Measurements from ENCODE around the gene SLC15A4. TPM values are rescaled to one million over a fixed set of nuclear protein-coding genes. Genes with fewer than 3 reads are reported as not detected.
"Not testable (repeated sequence)": the region's sequence is repeated elsewhere in the genome, so short reads cannot be mapped to it uniquely, and the experiment has no call there.

SLC15A4 gene
- total RNA-seq, 3 donors from 2014 or later, result 15.4 to 23.4 (median 15.7) TPM

DNA sequence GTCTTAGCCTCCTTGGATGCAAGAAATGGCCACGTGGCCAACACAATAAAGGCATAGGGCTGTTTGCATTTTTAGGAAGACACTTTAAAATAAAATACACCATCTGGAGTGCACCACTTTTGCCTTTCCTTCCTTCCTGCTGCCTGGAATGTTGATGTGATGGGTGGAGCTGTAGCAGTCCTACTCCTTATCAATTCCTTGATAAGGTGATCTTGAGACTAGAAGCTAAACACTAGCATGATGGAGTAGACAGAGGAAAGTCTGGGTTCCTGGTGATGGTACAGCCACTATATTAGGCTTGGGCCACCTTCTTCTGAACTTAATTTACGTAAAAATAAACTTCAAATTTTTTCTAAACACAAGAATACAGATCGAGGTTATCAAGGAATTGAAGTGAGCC is 26.6 kb upstream of the SLC15A4 start:
- H3K4me3 ChIP-seq, result no peak overlapping the region
- no peak for DNase-seq
- ATAC-seq, result no peak
- TF ChIP-seq, protein P1, sequence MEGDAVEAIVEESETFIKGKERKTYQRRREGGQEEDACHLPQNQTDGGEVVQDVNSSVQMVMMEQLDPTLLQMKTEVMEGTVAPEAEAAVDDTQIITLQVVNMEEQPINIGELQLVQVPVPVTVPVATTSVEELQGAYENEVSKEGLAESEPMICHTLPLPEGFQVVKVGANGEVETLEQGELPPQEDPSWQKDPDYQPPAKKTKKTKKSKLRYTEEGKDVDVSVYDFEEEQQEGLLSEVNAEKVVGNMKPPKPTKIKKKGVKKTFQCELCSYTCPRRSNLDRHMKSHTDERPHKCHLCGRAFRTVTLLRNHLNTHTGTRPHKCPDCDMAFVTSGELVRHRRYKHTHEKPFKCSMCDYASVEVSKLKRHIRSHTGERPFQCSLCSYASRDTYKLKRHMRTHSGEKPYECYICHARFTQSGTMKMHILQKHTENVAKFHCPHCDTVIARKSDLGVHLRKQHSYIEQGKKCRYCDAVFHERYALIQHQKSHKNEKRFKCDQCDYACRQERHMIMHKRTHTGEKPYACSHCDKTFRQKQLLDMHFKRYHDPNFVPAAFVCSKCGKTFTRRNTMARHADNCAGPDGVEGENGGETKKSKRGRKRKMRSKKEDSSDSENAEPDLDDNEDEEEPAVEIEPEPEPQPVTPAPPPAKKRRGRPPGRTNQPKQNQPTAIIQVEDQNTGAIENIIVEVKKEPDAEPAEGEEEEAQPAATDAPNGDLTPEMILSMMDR (IDR thresholded peaks at IDR 0.05), result no peak
- H3K36me3 ChIP-seq (ENCODE audit: low read depth), result no peaks in the 10 kb centered on the region
- intact Hi-C loops (cut with DNase I, micrococcal nuclease), result no loop called here
- no peaks in the 10 kb centered on the region for H3K9me3 ChIP-seq
- H3K4me1 ChIP-seq (ENCODE audit: low read depth), result no peaks in the 10 kb centered on the region

DNA sequence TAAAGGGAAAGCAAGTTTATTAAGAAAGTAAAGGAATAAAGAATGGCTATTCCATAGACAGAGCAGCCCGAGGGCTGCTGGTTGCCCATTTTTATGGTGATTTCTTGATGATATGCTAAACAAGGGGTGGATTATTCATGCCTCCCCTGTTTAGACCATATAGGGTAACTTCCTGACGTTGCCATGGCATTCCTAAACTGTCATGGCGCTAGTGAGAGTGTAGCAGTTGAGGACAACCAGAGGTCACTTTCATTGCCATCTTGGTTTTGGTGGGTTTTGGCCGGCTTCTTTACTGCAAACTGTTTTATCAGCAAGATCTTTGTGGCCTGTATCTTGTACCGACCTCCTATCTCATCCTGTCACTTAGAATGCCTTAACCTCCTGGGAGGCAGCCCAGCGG is 26.0 kb upstream of the SLC15A4 start:
- H3K9me3 ChIP-seq; H3K4me1 ChIP-seq (ENCODE audit: low read depth); intact Hi-C loops (cut with DNase I, micrococcal nuclease); ATAC-seq; H3K4me3 ChIP-seq; DNase-seq; H3K36me3 ChIP-seq (ENCODE audit: low read depth): not testable (repeated sequence)

DNA sequence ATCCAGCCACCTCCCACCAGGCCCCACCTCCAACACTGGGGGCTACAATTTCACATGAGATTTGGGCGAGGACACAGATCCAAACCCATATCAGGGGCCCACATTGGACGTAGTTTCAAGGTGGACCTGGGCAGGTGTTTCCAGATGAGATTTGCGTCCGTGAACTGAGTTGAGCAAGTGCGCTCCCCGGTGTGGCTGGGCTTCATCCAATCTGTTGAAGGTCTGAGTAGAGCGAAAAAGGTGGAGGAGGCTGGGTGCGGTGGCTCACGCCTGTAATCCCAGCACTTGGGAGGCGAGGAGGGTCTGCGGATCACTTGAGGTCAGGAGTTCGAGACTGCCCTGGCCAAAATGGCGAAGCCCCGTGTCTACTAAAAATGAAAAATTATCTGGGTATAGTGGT is 24.6 kb upstream of the SLC15A4 start:
- Histone ChIP-seq H3K4me3 (no peak overlapping the region), H3K4me1 (ENCODE audit: low read depth) (no peaks in the 10 kb centered on the region), H3K9me3 (no peaks in the 10 kb centered on the region), H3K36me3 (ENCODE audit: low read depth) (no peaks in the 10 kb centered on the region)
- intact Hi-C loops (cut with DNase I, micrococcal nuclease), result no loop called here
- TF ChIP-seq, protein P1 (IDR thresholded peaks at IDR 0.05), result no peak
- ATAC-seq (no peak), DNase-seq (no peak)

DNA sequence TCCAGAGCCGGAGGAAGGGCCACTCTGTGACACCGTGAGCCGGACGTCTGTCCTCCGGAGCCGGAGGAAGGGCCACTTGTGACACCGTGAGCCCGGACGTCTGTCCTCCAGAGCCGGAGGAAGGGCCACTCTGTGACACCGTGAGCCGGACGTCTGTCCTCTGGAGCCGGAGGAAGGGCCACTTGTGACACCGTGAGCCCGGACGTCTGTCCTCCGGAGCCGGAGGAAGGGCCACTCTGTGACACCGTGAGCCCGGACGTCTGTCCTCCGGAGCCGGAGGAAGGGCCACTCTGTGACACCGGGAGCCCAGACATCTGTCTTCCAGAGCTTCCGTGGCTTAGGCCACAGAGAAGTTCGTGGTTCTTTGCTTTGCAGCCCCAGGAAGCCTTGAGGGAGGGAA is 22.9 kb upstream of the SLC15A4 start:
- H3K4me1 ChIP-seq (ENCODE audit: low read depth); H3K36me3 ChIP-seq (ENCODE audit: low read depth); intact Hi-C loops (cut with DNase I, micrococcal nuclease); H3K9me3 ChIP-seq; ATAC-seq; H3K4me3 ChIP-seq; DNase-seq: not testable (repeated sequence)

DNA sequence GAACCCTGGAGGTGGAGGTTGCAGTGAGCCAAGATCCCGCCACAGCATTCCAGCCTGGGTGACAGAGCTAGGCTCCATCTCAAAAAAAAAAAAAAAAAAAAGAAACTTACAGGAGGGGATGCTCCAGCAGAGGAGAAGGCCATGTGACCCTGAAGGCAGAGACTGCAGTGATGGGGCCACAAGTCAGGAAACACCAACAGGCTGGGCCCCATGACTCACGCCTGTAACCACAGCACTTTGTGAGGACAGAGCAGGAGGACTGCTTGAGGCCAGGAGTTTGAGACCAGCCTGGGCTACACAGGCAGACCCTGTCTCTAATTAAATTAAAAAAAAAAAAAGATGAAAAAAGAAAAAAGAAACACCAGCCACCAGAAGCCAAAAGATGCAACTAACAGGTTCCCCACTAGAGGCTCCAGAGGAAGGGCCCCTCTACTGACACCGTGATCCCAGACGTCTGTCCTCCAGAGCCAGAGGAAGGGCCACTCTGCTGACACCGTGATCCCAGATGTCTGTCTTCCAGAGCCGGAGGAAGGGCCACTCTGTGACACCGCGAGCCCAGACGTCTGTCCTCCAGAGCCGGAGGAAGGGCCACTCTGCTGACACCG is 20.4 kb upstream of the SLC15A4 start:
- intact Hi-C loops (cut with DNase I, micrococcal nuclease), result no loop called here

DNA sequence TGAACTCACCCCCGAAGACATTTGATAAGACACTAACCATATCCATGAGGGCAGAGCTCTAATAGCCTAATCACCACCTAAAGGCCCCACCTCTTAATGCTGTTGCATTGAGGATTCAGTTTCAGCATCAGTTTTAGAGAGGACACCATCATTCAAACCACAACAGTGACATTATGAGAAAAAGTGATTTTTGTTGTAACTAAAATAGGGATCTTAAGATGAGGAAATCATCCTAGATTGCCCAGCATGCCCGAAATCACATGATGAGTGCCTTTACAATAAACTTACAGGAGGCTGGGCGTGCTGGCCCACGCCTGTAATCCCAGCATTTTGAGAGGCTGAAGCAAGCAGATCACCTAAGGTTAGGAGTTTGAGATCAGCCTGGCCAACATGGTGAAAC is 19.8 kb upstream of the SLC15A4 start:
- no peak for DNase-seq
- no peak overlapping the region for H3K4me3 ChIP-seq
- intact Hi-C loops (cut with DNase I, micrococcal nuclease), result no loop called here
- H3K9me3 ChIP-seq, result no peaks in the 10 kb centered on the region
- H3K36me3 ChIP-seq (ENCODE audit: low read depth), result no peaks in the 10 kb centered on the region
- no peaks in the 10 kb centered on the region for H3K4me1 ChIP-seq (ENCODE audit: low read depth)
- TF ChIP-seq, protein P1 (IDR thresholded peaks at IDR 0.05), result no peak
- ATAC-seq, result no peak

More for the DNA sequence above, 20.4 kb upstream of the SLC15A4 start:
- DNase-seq, result no peak
- Histone ChIP-seq H3K4me1 (ENCODE audit: low read depth) (no peaks in the 10 kb centered on the region), H3K36me3 (ENCODE audit: low read depth) (no peaks in the 10 kb centered on the region), H3K9me3 (no peaks in the 10 kb centered on the region), H3K4me3 (no peak overlapping the region)
- ATAC-seq, result peak; percentile 37
- TF ChIP-seq, protein P1 (IDR thresholded peaks at IDR 0.05), result no peak

DNA sequence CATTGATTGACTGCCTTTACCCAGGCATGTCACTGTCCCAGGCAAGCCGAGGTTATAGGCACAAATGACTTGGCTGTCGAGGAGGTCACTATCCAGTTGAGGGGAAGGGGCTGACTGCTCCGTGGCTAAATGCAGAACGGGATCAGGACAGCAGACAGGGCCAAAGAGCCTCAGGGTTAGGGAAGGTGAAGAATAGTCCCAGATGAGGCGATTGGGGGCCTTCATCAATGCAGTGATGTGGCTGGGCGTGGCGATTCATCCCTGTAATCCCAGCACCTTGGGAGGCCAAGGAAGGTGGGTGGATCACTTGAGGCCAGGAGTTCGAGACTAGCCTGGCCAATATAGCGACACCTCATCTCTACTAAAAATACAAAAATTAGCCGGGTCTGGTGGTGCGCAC is 18.8 kb upstream of the SLC15A4 start:
- no peak overlapping the region for H3K4me3 ChIP-seq
- H3K9me3 ChIP-seq, result no peaks in the 10 kb centered on the region
- TF ChIP-seq, protein P1 (IDR thresholded peaks at IDR 0.05), result no peak
- intact Hi-C loops (cut with DNase I, micrococcal nuclease), result no loop called here
- no peaks in the 10 kb centered on the region for H3K36me3 ChIP-seq (ENCODE audit: low read depth)
- DNase-seq, result no peak
- ATAC-seq, result no peak
- no peaks in the 10 kb centered on the region for H3K4me1 ChIP-seq (ENCODE audit: low read depth)
